ENCODE data around the gene FAM89A.
"Not testable (repeated sequence)": the region's sequence is repeated elsewhere in the genome, so short reads cannot be mapped to it uniquely, and the experiment has no call there.

Gene FAM89A

GRCh38 chr1:231028682-231029081, 11.4 kb downstream of the FAM89A start:
- DNase-seq: no peak

GRCh38 chr1:231027971-231028370, 12.1 kb downstream of the FAM89A start:
- no peak for DNase-seq

DNA sequence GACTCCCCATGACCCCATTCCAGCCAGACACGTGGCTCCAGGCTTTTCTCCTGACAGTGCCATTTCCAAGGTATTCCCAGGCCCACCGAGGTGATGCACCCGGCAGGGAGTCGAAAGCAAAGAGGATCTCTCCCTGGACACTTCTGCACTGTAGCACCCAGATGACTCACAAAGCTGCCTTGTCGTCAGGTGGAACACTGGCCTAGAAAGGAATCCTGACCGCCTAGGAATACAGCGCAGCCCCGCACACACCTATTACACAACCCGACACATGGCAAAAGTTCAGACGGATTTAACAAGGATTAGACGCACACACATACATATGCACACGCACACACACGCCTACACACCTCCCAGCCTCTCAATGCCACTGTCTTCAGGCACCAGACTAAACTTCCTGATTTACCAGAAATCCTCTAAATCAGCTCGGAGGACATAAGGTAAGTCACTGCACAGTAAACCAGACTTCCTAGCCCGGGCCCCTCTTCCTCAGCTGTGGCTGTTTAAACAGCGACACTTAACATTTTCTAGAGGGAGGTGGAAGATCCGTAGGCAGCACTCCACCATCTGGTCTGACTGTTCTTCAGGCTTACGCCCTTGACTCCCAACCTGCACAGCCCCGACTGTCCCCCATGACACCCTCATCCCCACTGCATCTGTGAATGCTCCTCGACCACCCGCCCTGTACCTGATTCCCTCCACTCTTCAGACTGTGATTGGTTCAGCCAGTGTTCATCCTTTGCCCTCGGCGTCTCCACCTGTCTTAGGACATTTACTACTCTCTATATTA, 12.7 kb downstream of the FAM89A start:
- DNase-seq: no peak

DNA sequence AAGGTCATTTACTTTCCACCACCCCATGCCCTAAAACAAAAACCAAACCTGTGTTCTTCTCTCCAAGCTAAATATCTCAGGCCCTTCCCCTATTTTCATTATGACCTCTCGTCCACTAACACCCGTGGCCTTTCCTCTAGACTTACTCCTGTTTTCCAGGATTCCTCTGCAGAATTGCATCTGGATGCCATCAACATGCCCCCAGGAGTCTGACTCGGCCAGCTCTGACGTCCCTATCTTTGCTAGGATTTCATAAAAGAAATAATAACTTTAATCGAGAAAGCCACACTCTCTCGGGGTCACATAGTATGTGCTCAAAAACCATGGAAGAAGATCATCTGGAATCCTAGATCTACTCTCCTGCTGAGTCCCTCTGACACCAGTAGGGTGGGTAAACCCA, 13.5 kb downstream of the FAM89A start:
- DNase-seq: no peak

- no peak for DNase-seq
Observed at GRCh38 chr1:231023150-231023549, 16.9 kb downstream of the FAM89A start.

- not testable (repeated sequence) for DNase-seq
Observed at GRCh38 chr1:231022543-231022942, 17.5 kb downstream of the FAM89A start.

- DNase-seq: no peak
Observed at GRCh38 chr1:231021540-231022031, 18.5 kb downstream of the FAM89A start.

DNA sequence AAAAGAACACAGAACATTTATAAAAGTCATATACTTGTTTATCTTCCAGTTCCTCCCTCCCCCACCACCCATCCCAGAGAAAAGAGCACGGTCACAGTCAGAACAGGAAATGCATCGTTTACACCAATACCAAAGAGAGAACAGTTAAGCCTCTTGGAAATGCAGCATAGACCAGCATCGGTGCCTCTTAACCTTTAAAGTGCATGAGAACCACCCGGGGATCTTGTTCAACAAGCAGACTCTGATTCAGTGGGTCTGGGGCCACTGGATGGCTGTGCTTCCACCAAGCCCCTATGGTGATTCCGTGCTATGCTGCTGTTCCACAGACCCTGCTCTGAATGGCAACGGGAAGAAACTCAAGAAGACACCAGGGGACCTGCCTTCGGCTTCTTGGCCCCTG, 19.2 kb downstream of the FAM89A start:
- DNase-seq: no peak

- peak; percentile 41 for DNase-seq
Observed at GRCh38 chr1:231020139-231020601, 19.9 kb downstream of the FAM89A start.

GRCh38 chr1:231019711-231020110, 20.3 kb downstream of the FAM89A start:
- no peak for DNase-seq

DNA sequence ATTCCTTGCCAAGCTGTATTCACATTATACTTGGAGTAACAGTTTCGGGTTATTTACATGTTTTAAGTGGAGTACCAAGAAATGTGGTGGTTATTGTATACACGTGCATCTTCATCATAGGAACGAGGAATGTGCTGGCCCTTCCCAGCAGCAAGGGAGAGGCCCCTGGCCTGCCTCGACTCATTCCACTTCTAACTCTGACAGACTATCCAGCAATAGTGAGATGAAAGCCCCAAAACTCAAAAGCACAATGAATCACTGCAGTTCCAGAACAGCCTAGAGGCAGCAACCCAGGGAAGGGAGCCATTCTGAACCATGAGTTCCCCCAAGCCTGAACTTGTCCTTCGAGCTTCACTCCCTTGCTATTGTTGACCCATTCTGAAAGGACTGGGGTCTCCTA, 23.1 kb downstream of the FAM89A start:
- no peak for DNase-seq

DNA sequence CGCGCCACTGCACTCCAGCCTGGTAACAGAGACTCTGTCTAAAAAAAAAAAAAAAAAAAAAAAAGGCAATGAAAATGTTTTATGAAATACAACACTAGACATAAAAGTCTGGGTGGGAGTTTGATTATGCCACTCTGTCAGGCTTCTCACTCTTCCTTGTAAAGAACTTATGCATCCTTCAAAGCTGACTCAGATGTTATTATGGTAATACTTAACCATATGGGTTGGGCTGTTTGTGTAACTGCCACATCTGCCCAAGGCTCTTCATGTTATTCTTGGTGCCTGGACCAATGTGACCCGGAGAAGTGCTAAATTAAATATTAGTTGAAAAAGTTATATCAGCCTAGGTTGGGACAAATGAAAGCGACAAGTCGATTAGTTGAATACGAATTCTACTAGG, 23.8 kb downstream of the FAM89A start:
- DNase-seq: no peak

DNA sequence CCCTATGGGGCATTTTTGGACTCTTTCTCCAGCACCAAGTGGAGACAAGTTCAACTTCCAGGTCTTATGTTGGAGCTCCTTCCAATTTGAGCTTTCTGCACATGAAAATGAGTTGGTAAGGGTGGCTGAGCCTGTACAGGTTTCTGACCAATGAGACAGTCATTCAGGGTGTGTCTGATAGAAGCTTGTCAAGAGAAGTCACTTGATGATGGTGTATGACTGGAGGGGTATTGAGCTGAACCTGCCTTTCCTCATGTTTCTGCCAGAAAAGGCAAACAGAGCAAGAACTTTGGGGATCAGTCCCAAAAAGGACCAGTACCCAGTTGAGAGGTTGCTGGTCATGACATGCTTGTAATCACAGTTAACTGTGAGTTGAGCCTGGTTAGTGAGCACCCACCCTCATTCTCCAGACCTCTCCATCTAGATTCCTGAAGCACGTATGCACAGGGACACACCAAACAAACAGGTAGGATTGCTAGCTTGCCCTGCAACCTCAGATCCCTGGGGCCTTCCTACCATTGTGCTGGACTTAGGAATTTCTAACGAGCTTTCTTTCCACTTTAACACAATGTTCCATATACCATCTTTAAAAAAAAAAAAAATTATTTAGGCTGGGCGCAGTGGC, 26.6 kb downstream of the FAM89A start:
- DNase-seq: no peak

- DNase-seq: no peak
Observed at GRCh38 chr1:231011963-231012362, 28.1 kb downstream of the FAM89A start.

GRCh38 chr1:231011360-231011759, 28.7 kb downstream of the FAM89A start:
- DNase-seq: no peak

- not testable (repeated sequence) for DNase-seq
Observed at GRCh38 chr1:231007535-231007934, 32.5 kb downstream of the FAM89A start.

DNA sequence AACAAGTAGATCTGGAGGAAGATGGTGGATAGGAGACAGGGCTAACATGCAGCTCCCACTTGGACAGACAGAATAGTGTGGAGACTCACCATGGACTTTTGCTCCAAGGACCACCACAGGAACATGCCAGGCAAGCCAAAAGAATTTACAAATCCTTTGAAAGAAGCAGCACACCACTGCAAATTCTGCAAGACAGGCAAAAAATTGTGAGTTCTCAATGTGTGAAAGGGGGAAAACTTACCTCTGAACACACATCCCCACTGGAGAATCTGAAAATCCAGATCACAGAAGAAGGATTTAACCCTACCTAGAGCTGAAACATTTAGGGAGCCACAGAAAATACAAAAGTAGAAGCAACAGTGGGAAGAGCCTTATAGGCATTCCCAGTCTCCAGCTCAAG, 38.2 kb downstream of the FAM89A start:
- DNase-seq: no peak

- no peak for DNase-seq
Observed at GRCh38 chr1:231000639-231001038, 39.4 kb downstream of the FAM89A start.

DNA sequence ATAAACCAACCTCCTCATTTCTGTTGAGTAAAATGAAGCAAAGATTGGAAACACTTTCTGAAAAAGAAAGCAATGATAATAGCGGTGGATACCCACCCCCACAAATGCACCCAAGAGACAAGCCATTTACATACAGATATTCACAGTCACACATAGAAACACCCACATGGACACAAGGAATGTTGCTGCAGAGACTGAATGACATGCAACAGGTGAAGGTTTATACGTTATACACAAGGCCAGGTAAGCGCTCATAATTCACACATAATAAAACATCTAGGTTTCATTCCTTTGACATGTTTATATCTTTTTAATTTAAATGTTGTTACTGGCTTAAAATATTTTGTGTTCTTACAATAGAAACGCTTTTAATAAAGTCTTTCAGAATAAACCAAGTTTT, 39.9 kb downstream of the FAM89A start:
- no peak for DNase-seq

DNA sequence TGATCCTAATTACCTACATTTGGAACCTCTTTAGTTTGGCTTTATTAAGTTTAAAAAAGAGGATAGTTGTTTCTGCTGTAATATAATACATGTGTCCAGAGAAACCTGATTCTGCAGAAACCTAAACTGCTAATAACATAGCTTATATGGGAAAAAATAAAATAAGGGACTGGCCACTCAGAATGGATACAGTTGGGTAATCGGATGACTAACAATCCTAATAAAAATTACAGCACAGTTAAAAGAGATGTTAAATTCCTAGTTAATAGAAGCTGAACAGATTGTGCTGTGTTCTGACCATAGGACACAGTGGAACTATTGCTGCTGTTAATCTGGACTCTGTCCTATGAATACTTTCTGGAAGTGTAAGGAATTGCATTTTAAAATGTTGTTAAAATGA, 45.2 kb downstream of the FAM89A start:
- no peak for DNase-seq

- peak; percentile 19 for DNase-seq
Observed at GRCh38 chr1:230992100-230992774, 47.8 kb downstream of the FAM89A start.

- no peak for DNase-seq
Observed at GRCh38 chr1:230987448-230987847, 52.6 kb downstream of the FAM89A start.

GRCh38 chr1:230986976-230987375, 53.1 kb downstream of the FAM89A start:
- DNase-seq: no peak

GRCh38 chr1:230985711-230986110, 54.3 kb downstream of the FAM89A start:
- DNase-seq: no peak
